Thyroid gland (tissue), 4 donors: ENCODE data around the gene SIDT1.

Experiments used
- POLR2A ChIP-seq, 2 donors: fragments of 450-650 bp; IDR thresholded peaks; one replicate each; pipeline ENCODE4 v1.6.1; 2017; ENCODE audit warnings: antibody characterized with exemption in 2 of 2, mild to moderate bottlenecking in 2 of 2, moderate library complexity in 1 of 2
- TF ChIP-seq, protein P1 (sequence below), 6 experiments: fragments of 200-600 bp in 3 of 6; fragments of 450-650 bp in 3 of 6; sonication (generic) in 3 of 6; IDR thresholded peaks; one replicate each; pipeline ENCODE4 v1.5.1; 2016 to 2019; ENCODE audit warnings: antibody characterized with exemption in 6 of 6, mild to moderate bottlenecking in 2 of 6, inconsistent platforms in 1 of 6, moderate library complexity in 1 of 6

DNA sequence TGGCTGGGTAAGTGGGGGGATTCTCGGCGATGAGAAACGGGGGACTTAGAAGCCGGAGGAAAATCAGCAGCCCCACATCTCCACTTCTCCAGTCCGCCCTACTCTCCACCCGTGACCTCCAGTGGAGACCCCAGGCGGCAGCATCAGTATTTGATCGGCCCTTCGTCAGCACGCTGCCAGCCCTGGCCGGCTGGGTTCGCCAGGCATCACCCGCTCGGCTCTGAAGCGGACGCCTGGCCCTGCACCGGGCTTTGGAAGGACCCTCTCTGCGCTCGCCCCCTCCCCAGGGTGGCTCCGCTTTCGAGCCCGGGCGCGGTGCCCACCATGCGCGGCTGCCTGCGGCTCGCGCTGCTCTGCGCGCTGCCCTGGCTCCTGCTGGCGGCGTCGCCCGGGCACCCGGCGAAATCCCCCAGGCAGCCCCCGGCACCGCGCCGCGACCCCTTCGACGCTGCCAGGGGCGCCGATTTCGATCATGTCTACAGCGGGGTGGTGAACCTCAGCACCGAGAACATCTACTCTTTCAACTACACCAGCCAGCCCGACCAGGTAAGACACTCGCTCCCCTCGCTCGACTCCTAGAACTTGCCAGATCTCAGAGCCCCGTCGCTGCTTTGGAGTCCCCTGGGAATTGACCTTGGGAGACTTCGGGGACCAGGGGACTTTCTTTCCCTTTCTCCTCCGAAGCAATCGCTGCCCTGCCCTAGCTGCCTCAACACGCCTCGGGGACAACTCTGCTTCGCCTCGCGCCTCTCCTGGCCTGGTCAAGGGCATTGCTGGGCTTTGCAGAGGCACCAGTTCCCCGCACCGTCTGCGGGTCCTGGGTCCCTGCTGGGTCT, 561 bp downstream of the SIDT1 start:
- TF ChIP-seq POLR2A (IDR thresholded peaks at IDR 0.05) = no peak
- TF ChIP-seq, protein P1, sequence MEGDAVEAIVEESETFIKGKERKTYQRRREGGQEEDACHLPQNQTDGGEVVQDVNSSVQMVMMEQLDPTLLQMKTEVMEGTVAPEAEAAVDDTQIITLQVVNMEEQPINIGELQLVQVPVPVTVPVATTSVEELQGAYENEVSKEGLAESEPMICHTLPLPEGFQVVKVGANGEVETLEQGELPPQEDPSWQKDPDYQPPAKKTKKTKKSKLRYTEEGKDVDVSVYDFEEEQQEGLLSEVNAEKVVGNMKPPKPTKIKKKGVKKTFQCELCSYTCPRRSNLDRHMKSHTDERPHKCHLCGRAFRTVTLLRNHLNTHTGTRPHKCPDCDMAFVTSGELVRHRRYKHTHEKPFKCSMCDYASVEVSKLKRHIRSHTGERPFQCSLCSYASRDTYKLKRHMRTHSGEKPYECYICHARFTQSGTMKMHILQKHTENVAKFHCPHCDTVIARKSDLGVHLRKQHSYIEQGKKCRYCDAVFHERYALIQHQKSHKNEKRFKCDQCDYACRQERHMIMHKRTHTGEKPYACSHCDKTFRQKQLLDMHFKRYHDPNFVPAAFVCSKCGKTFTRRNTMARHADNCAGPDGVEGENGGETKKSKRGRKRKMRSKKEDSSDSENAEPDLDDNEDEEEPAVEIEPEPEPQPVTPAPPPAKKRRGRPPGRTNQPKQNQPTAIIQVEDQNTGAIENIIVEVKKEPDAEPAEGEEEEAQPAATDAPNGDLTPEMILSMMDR (IDR thresholded peaks at IDR 0.05) = peak in 1 of 6 experiments; percentile 0
